Left cardiac atrium (tissue), 4 donors: ENCODE measurements around the gene PGLYRP3. TPM values are rescaled to one million over a fixed set of nuclear protein-coding genes. Genes with fewer than 3 reads are reported as not detected.

ENCODE experiments used
- ATAC-seq, 2 donors: fragments of 200-7000 bp; cut with Tn5 transposase; one replicate each; pipeline ENCODE4 v1.9.1; 2020; ENCODE audit warnings: mild to moderate bottlenecking in 2 of 2, moderate library complexity in 2 of 2
- DNase-seq: peaks from one replicate; pipeline ENCODE4 v3.0.0-alpha.2; 2020
- intact Hi-C, 2 donors: fragments of 100-400 bp; cut with DNase I; formaldehyde crosslinking; loops; one replicate each; pipeline versions ENCODE4 v1.14.1 to v1.15.1; 2022 to 2023
- total RNA-seq, 2 donors: library from RNA; stranded (reverse); fragmentation: NEBNext Ultra II Directional; extraction: Animal tissue kit (Norgen Biotek cat#: 25700); gene quantifications; one replicate each; pipeline ENCODE4 v1.2.1, GENCODE V29; 2021
- donor health status: DM: no; HTN: yes; CAD: no.
- donor health status: DM: no; HTN: yes; CAD: no; lungs with severe emphysema.
- donor health status: DM: yes; HTN: yes; CAD: no.
- donor health status: Dilated cardiomyopathy.

The PGLYRP3 gene
- total RNA-seq, 2 donors from 2014 or later: not detected

GRCh38 chr1:153272186-153272585 is 40.6 kb downstream of the PGLYRP3 start:
- no peak for DNase-seq
- ATAC-seq: no peak
- intact Hi-C loops: no loop called here

- ATAC-seq: no peak
Observed at GRCh38 chr1:153271711-153272110, 41.0 kb downstream of the PGLYRP3 start.

DNA sequence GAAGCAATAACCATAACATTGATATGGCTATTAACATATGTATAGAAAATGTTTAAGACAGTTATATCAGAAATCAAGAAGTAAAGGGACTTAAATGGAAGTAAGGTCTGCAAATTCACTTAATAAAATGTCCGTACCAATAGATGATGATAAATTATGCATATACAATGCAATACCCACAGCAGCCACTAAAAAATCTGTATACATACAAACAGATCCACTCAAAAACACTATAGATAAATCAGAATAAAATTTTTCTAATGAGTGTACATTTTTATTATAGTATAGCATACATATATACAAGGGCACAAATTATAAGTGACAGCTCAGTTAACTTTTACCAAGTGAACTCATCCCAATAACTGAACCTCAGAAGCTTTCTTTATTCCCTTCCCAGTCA is 47.3 kb downstream of the PGLYRP3 start:
- intact Hi-C loops: no loop called here

More at GRCh38 chr1:153271711-153272110, 41.0 kb downstream of the PGLYRP3 start:
- no peak for DNase-seq
- intact Hi-C loops: no loop called here

GRCh38 chr1:153262462-153263157 is 50.1 kb downstream of the PGLYRP3 start:
- no peak for ATAC-seq
- intact Hi-C loops: no loop called here
- DNase-seq: no peak

More for the DNA sequence above, 47.3 kb downstream of the PGLYRP3 start:
- ATAC-seq (no peak), DNase-seq (no peak)

DNA sequence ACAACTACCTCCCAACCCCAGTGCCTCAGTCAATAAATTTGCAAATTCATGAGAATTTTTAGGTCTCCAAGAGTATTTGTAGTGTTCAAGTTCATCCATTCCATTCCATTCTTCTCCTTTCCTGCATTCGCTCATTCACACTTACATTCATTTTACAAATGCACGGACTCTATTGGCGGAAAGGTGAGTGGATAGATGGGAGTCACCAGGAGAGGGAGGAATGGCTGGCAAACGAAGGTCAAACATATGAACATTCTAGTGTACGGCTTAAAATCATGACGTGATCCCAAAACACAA is 50.7 kb downstream of the PGLYRP3 start:
- DNase-seq (no peak), ATAC-seq (no peak)
- intact Hi-C loops: no loop called here

GRCh38 chr1:153261281-153262069 is 51.3 kb downstream of the PGLYRP3 start:
- ATAC-seq: peak; percentile 68 to 91
- DNase-seq: peak; percentile 44
- intact Hi-C loops: no loop called here

- intact Hi-C loops: no loop called here
- no peak for DNase-seq
- ATAC-seq: peak; percentile 30 to 41
Observed at GRCh38 chr1:153260585-153261280, 52.0 kb downstream of the PGLYRP3 start.

DNA sequence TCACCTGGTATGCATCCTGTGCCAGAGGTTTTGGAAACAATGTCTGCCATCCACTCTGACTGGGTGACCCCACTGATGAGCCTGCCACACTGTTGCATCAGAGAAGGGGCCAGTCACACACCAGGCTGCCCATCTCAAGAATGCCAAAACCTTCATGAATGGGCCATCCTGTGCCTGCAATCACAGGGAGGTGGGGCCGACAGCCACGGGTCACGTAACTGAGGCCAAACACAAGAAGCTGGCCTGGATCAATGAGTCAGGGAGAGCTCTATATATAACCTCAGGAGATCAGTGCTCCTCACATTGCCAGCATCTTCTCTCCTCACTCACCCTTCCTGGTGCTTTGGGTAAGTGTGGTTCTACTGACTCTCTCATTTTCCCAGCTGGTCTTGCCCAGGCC is 53.4 kb downstream of the PGLYRP3 start, which contains the start of gene LORICRIN:
Gene LORICRIN (plus strand): TSS at position 301 of the 400 bp plus-strand sequence. CDS start 1,263 bp downstream, outside the sequence.
- intact Hi-C loops: no loop called here
- DNase-seq (no peak), ATAC-seq (no peak)

DNA sequence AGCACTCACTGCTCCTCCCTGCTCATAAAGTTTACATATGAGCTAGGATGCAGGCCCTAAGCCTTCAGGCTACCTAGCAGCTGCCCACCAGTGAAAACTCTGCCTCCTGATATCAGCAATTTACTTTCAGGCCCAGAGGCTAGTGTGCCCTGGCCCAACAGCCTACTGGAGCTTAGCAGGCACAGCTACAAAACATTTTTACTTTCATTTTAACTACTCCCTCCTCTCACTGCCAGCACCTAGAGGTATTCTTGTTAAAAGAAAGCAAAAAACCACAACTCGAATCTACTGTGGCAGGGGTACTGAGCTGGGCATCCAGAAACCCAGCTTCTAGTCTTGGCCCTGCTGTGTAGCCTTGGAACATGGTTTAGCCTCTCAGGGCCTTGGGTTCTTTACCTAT is 59.1 kb downstream of the PGLYRP3 start:
- DNase-seq (no peak), ATAC-seq (no peak)
- intact Hi-C loops: no loop called here

DNA sequence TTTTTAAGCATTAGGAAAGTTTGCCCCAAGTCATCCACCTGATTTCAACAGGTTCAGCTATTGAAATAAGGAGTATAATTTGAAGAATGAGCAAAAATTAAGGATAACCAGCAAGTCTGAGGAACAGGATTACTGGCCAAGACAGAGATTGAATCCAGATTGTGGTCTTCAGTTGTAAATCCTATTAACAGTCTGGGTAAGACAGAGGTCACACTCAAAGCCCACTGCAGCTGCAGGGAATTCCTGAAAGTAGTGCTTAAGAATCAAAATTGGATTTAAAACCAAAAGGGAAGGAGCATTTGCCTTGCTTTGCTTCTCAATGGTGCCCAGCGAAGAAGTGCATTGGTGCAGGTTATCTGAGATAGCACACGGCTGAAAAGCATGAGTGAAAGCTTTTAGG is 59.7 kb downstream of the PGLYRP3 start:
- intact Hi-C loops: no loop called here
- no peak for ATAC-seq
- no peak for DNase-seq

- intact Hi-C loops: no loop called here
- ATAC-seq (no peak), DNase-seq (no peak)
Observed at GRCh38 chr1:153251988-153252387, 60.8 kb downstream of the PGLYRP3 start.

- ATAC-seq (no peak), DNase-seq (no peak)
- intact Hi-C loops: no loop called here
Observed at GRCh38 chr1:153251562-153251961, 61.2 kb downstream of the PGLYRP3 start.

- ATAC-seq (no peak), DNase-seq (no peak)
- intact Hi-C loops: no loop called here
Observed at GRCh38 chr1:153251087-153251486, 61.7 kb downstream of the PGLYRP3 start.

DNA sequence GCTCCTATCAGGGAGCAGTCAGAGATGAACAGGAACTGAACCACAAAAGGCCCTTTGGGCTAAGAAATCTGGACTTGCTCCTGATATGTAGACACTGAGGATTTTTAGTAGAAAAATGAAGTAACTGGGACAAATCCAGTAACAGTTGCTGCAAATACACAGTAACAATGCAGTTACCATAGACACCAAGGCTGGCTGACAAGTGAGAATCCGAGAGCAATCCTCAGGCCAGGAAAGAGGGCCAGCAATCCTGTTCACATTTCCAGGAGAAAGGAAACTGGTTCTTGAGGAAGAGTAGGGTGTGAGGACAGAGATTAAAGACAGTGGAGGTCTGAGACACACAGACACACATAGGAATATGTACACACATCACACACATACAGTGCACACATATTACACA is 62.6 kb downstream of the PGLYRP3 start:
- intact Hi-C loops: no loop called here
- ATAC-seq (no peak), DNase-seq (no peak)

GRCh38 chr1:153248176-153248879 is 64.4 kb downstream of the PGLYRP3 start:
- DNase-seq: no peak
- intact Hi-C loops: no loop called here
- no peak for ATAC-seq

Other genes with a start within 250 kb of the PGLYRP3 start
- gene SPRR2B, start 241.3 kb downstream of the PGLYRP3 start, total RNA-seq: not detected
- not detected for gene SPRR2E, start 218.4 kb downstream of the PGLYRP3 start, total RNA-seq
- gene SPRR2F, start 199.4 kb downstream of the PGLYRP3 start, total RNA-seq: not detected
- gene SPRR2G, start 162.1 kb downstream of the PGLYRP3 start, total RNA-seq: not detected
- not detected for gene LELP1, start 109.5 kb downstream of the PGLYRP3 start, total RNA-seq
- gene PRR9, start 95.4 kb downstream of the PGLYRP3 start, total RNA-seq: not detected
- not detected for gene LORICRIN, start 53.3 kb downstream of the PGLYRP3 start, total RNA-seq
- not detected for gene PGLYRP4, start 35.9 kb upstream of the PGLYRP3 start, total RNA-seq
- 100 to 1,000 TPM; 184 to 529 TPM for gene S100A9, start 44.9 kb upstream of the PGLYRP3 start, total RNA-seq
- gene S100A12, start 62.7 kb upstream of the PGLYRP3 start, total RNA-seq: 1 to 10 TPM; 5.2 to 8.8 TPM
- 100 to 1,000 TPM; 112 to 201 TPM for gene S100A8, start 78.1 kb upstream of the PGLYRP3 start, total RNA-seq
- gene S100A7A, start 103.6 kb upstream of the PGLYRP3 start, total RNA-seq: not detected
- gene S100A7, start 147.7 kb upstream of the PGLYRP3 start, total RNA-seq: not detected
- gene S100A6, start 223.0 kb upstream of the PGLYRP3 start, total RNA-seq: 100 to 1,000 TPM; 449 to 518 TPM
- gene S100A5, start 228.0 kb upstream of the PGLYRP3 start, total RNA-seq: not detected
- 100 to 1,000 TPM; 206 to 332 TPM for gene S100A4, start 232.9 kb upstream of the PGLYRP3 start, total RNA-seq
- 1 to 10 TPM in 1 of 2 donors, under 1 TPM in 1; 0.77 to 3.3 TPM for gene S100A3, start 236.3 kb upstream of the PGLYRP3 start, total RNA-seq